ENCODE results near the gene DGCR2. TPM values are rescaled to one million over a fixed set of nuclear protein-coding genes. Genes with fewer than 3 reads are reported as not detected.

DGCR2 gene
- polyA plus RNA-seq, 1 donor (not counting 4 experiments of a cell fraction or from before 2014, with no cell fraction given), result 23.2 TPM

- DNase-seq (ENCODE audit: low read depth, low spot score) (no peak), FAIRE-seq (no peak)
- Histone ChIP-seq H3K9ac (ENCODE audit: control insufficient read depth, extremely low read depth, insufficient read depth, low read length) (no peak overlapping the region), H3K79me2 (ENCODE audit: control insufficient read depth, insufficient read depth, low read length) (peaks cover 42% of the 10 kb centered on the region), H3K27ac (ENCODE audit: control insufficient read depth, insufficient read depth, low read length) (no peak overlapping the region), H3K4me2 (ENCODE audit: control insufficient read depth, extremely low read depth, insufficient read depth, low read depth, low read length) (no peak overlapping the region), H3K36me3 (ENCODE audit: control insufficient read depth in 2 of 2, extremely low read depth in 1 of 2, insufficient read depth in 2 of 2, low read length in 2 of 2) (no peaks in the 10 kb centered on the region), H3K27me3 (ENCODE audit: control insufficient read depth, extremely low read depth, insufficient read depth, low read length) (no peaks in the 10 kb centered on the region), H2AFZ (ENCODE audit: control insufficient read depth, low read length) (no peak overlapping the region), H3K9me3 (ENCODE audit: control insufficient read depth, low read depth, low read length) (no peaks in the 10 kb centered on the region), H3K4me3 (ENCODE audit: control insufficient read depth in 2 of 3, extremely low read depth in 1 of 3, insufficient read depth in 2 of 3, low read depth in 1 of 3, low read length in 3 of 3) (no peak overlapping the region), H4K20me1 (ENCODE audit: control insufficient read depth, extremely low read depth, insufficient read depth, low read length) (peaks cover 16% of the 10 kb centered on the region), H3K4me1 (ENCODE audit: control insufficient read depth, extremely low read depth, insufficient read depth, low read length) (peaks cover 9% of the 10 kb centered on the region), H3K9me1 (ENCODE audit: control insufficient read depth, extremely low read depth, insufficient read depth, low read length) (peaks cover 4% of the 10 kb centered on the region)
- no peak for TF ChIP-seq CTCF (optimal IDR thresholded peaks at IDR 0.05 in 1 of 3, IDR thresholded peaks at IDR 0.05 in 1 of 3, conservative IDR thresholded peaks at IDR 0.05 in 1 of 3; ENCODE audit: extremely low read depth in 1 of 3, insufficient read depth in 2 of 3, low read length in 3 of 3)
- dilution Hi-C loops (cut with MboI; ENCODE audit: extremely low pct_ligation_motif_present, low sequenced_read_pairs), result no loop called here
These were observed 25.7 kb downstream of the DGCR2 start for GRCh38 chr22:19096555-19096954.

- H3K27me3 ChIP-seq (ENCODE audit: control insufficient read depth, extremely low read depth, insufficient read depth, low read length), result no peaks in the 10 kb centered on the region
- FAIRE-seq (no peak), DNase-seq (ENCODE audit: low read depth, low spot score) (no peak)
- no peak overlapping the region for H3K4me2 ChIP-seq (ENCODE audit: control insufficient read depth, extremely low read depth, insufficient read depth, low read depth, low read length)
- no peaks in the 10 kb centered on the region for H3K9me3 ChIP-seq (ENCODE audit: control insufficient read depth, low read depth, low read length)
- dilution Hi-C loops (cut with MboI; ENCODE audit: extremely low pct_ligation_motif_present, low sequenced_read_pairs), result no loop called here
- H4K20me1 ChIP-seq (ENCODE audit: control insufficient read depth, extremely low read depth, insufficient read depth, low read length), result peaks cover 15% of the 10 kb centered on the region
- H3K4me3 ChIP-seq (ENCODE audit: control insufficient read depth in 2 of 3, extremely low read depth in 1 of 3, insufficient read depth in 2 of 3, low read depth in 1 of 3, low read length in 3 of 3), result no peak overlapping the region
- peaks cover 26% of the 10 kb centered on the region for H3K79me2 ChIP-seq (ENCODE audit: control insufficient read depth, insufficient read depth, low read length)
- peaks cover 3% of the 10 kb centered on the region for H3K9me1 ChIP-seq (ENCODE audit: control insufficient read depth, extremely low read depth, insufficient read depth, low read length)
- no peak overlapping the region for H3K27ac ChIP-seq (ENCODE audit: control insufficient read depth, insufficient read depth, low read length)
- no peaks in the 10 kb centered on the region for H3K36me3 ChIP-seq (ENCODE audit: control insufficient read depth in 2 of 2, extremely low read depth in 1 of 2, insufficient read depth in 2 of 2, low read length in 2 of 2)
- H3K4me1 ChIP-seq (ENCODE audit: control insufficient read depth, extremely low read depth, insufficient read depth, low read length), result peaks cover 7% of the 10 kb centered on the region
- no peak overlapping the region for H3K9ac ChIP-seq (ENCODE audit: control insufficient read depth, extremely low read depth, insufficient read depth, low read length)
- no peak overlapping the region for H2AFZ ChIP-seq (ENCODE audit: control insufficient read depth, low read length)
- no peak for TF ChIP-seq EZH2 (IDR thresholded peaks at IDR 0.05; ENCODE audit: low read length)
- no peak for TF ChIP-seq CTCF (optimal IDR thresholded peaks at IDR 0.05 in 1 of 3, IDR thresholded peaks at IDR 0.05 in 1 of 3, conservative IDR thresholded peaks at IDR 0.05 in 1 of 3; ENCODE audit: extremely low read depth in 1 of 3, insufficient read depth in 2 of 3, low read length in 3 of 3)
These were observed 27.7 kb downstream of the DGCR2 start for GRCh38 chr22:19094393-19094997.
